Fibroblast of skin of scalp (primary cell): ENCODE results near the gene GPR17.

ENCODE experiments used
- DNase-seq: peaks from one replicate; pipeline ENCODE4 v3.0.0-alpha.2; 2013

Gene GPR17

DNA sequence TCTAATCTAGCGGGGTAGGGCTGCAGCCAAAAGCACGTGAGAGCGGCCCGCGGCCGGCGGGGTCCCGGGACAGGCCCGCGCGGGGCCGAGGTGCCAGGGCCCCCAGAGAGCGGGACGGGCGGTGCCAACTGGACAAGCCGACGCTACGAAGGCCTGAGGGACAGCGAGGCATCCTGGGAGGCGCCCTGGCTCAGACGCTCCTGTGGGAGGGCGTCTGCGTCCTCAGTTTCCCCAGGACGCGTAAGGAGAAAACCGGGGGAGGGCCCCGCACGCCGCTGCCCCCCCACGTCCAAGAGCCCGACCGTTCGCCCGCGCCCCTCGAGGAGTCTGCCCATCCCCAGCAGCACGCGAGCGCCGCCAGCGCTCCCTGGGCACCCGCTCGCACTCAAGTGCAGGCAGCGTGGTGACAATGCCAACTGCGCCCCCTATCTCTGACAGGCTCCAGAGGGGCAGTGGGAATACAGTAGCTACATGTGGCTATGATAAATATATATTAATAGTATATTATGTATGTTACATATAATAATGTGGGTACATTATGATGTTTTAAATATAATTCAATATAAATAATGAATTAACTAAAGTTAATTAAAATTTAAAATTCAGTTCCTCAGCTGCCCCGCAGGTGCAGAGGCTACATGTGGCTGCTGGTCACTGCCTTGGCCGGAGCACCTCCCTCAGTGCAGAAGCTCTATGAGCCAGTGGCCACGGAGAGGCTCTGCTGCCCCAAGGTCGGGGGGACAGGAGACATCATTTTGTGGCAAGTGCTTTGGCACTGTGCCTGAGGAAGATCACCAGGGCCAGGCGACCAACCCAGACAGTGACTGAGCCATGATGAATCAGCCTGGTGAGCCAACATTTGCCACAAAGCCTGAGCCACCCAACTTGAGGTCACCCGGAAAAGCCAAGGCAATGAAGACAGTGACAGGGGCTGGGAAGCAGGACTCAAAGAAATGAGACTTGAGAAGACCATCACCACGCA, 49.8 kb downstream of the GPR17 start:
- peak; percentile 75 for DNase-seq

DNA sequence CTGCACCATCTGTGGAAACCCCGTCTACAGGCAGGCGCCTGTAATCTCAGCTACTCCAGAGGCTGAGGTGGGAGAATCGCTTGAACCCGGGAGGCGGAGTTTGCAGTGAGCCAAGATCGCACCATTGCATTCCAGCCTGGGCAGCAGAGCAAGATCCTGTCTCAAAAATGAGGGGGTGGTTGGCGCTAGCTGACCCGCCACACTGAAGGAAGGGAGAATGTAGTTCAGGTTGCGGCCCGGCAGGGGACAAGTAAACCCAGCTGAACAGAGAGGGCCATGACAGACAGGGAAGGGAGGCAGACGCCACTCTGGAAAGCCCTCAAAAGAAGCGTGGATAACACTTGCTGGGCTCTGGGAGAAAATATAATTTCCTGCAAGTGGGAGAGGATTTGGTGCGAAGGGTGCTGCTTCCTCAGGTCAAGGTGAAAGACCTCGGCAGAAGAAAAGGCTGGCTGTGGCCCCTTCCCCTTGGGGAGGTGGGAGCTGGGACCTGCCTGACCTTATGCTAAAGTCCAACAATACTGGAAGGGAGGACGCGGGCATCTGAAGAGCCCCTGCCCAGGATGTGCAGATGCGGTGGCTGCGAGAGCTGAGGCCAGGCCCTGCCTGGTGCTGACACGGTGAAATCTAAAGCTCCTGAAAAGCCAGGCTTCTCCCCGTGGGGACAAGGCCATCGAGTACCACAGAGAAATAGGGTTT, 51.7 kb downstream of the GPR17 start:
- no peak for DNase-seq

DNA sequence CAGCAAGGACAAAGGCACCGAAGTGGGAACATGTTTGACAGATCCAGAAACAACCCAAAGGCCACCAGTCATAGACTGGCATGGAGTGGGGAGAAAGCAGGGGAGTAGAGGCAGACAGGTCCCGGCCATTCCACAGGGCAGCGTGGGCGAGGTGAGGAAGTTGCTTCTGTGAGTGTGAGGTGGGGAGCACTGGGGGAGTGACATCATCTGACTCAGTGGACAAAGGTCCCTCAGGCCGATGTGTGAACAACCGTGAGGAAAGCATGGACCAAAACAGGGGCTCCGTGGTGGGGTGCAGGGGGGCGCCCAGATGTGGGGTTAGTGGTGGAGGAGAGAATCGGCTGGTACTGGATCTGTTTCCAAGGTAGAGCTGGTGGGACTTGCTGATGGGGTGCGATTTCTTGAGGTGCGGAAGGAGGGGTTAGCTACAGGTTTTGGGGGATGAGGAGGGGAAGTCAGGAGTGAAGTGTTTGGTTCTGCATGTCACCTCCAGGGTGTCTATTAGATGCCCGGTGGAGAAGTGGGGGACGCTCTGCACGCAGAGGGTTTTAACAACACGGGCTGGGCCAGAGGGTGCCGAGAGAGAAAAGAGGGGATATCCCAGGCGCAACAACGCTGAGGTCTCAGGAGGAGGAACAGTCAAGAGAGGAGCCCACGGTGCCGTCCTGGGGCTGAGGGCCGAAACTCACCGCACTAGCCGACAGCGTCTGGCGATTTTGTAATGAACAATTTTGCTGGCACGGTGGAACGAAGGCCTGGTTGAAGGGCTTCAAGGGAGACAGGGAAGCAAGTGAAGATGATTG, 52.8 kb downstream of the GPR17 start:
- DNase-seq: no peak

DNA sequence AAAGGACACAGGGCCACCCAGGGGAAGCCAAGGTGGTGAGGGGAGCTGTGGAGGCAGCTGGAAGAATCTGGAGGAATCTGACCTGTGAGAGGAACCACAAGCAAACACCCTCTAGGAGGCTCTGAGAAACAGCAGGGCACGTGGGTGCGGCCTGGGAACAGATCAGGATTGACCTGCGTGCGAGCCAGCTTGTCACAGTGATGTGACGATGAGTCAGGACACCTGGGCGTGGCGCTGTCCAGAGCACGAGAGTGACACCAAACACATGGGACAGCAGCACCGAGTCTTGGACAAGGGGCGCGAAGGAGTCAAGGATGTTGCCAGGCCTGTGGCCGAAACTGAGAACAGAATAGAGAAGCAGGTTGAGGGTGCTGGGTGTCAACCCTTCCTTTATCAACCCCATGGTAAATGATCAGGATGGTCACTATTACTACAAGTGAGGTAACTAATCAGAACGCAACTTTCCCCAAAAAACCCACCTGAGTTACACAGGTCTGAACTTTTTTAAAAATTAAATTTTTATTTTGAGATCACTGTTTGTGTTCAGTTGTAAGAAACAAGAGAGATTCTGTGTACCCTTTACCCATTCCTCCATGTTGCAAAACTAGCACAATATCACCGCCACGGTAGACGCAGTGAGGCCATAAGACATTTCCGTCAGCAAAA, 54.7 kb downstream of the GPR17 start:
- DNase-seq: no peak

DNA sequence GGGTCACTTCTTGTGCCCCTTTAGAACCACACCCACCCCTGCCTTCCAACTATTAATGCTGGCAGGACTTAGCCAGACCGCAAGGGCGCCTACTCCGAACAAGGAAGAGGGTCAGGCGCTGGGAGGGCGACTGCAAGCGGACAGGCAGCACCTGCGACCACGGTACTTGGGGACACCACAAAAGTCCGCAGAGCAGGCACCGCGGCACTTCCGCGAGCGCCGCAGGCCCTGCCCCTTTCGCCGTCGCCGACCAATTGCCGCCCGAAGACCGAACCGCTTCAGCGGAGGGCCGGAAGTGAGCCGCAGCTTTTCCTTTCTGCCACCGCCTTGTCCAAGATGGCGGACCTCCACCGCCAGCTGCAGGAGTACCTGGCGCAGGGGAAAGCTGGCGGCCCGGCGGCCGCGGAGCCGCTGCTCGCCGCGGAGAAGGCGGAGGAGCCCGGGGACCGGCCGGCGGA, 55.3 kb downstream of the GPR17 start, which contains the start of gene SFT2D3:
TSS of gene SFT2D3 (plus strand) at position 305 of the 458 bp plus-strand sequence. CDS start at position 337, 32 bp downstream.
- DNase-seq: peak; percentile 90

DNA sequence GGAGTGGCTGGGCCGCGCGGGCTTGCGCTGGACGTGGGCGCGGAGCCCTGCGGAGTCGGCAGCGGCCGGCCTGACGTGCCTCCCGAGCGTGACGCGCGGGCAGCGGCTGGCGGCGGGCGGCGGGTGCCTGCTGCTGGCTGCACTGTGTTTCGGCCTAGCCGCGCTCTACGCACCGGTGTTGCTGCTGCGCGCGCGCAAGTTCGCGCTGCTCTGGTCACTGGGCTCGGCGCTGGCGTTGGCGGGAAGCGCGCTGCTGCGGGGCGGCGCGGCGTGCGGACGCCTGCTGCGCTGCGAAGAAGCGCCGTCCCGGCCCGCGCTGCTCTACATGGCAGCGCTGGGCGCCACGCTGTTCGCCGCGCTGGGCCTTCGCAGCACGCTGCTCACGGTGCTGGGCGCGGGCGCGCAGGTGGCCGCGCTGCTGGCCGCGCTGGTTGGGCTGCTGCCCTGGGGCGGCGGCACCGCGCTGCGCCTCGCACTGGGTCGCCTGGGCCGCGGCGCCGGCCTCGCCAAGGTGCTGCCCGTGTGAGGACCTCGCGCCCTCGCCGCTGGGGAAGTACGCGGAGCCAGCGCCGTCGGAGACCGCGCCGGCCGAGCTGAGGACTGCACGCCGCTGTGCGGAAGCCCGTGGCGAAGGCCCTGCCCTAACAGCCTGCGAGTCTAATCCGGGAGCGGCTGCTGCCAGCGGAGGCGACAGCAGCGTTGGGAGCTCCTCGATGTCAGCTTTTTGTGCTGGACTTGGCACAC, 55.9 kb downstream of the GPR17 start:
- peak; percentile 73 for DNase-seq
